ENCODE data around the gene PQBP1. TPM values are rescaled to one million over a fixed set of nuclear protein-coding genes. Genes with fewer than 3 reads are reported as not detected.

The PQBP1 gene
- total RNA-seq, 1 donor from 2014 or later: 25.2 TPM

GRCh38 chrX:48902135-48902534, 4.4 kb downstream of the PQBP1 start:
- no peak for DNase-seq

GRCh38 chrX:48902776-48903175, 5.0 kb downstream of the PQBP1 start:
- DNase-seq: no peak

GRCh38 chrX:48903290-48903689, 5.6 kb downstream of the PQBP1 start:
- no peak for DNase-seq

GRCh38 chrX:48904180-48904579, 6.5 kb downstream of the PQBP1 start:
- DNase-seq: no peak

- DNase-seq: no peak
These were observed 6.9 kb downstream of the PQBP1 start for GRCh38 chrX:48904626-48905025.

- DNase-seq: no peak
These were observed 7.5 kb downstream of the PQBP1 start for GRCh38 chrX:48905090-48905790.

- DNase-seq: no peak
These were observed 10.9 kb downstream of the PQBP1 start for GRCh38 chrX:48908600-48908999.

GRCh38 chrX:48909703-48910294, 12.1 kb downstream of the PQBP1 start:
- DNase-seq: no peak

GRCh38 chrX:48910926-48911411, 13.2 kb downstream of the PQBP1 start:
- DNase-seq: peak; percentile 3

GRCh38 chrX:48911412-48912182, 13.9 kb downstream of the PQBP1 start, which contains the start of gene SLC35A2:
Gene SLC35A2, minus strand, starts transcription at chrX:48911646. Its CDS starts 10 bp downstream, at chrX:48911636.
- peak; percentile 85 for DNase-seq

- DNase-seq: no peak
These were observed 16.1 kb downstream of the PQBP1 start for GRCh38 chrX:48913605-48914366.

- no peak for DNase-seq
These were observed 17.1 kb downstream of the PQBP1 start for GRCh38 chrX:48914593-48915493.

- peak; percentile 93 for DNase-seq
These were observed 19.6 kb downstream of the PQBP1 start for GRCh38 chrX:48917139-48918001.

GRCh38 chrX:48918301-48918642, 20.5 kb downstream of the PQBP1 start:
- DNase-seq: no peak

- DNase-seq: peak; percentile 87
These were observed 21.1 kb downstream of the PQBP1 start, which contains the start of gene PIM2 for GRCh38 chrX:48918643-48919340. Gene PIM2, minus strand, starts transcription at chrX:48919024. Its CDS starts 190 bp downstream, at chrX:48918834.

- DNase-seq: no peak
These were observed 21.7 kb downstream of the PQBP1 start for GRCh38 chrX:48919360-48919841.

- no peak for DNase-seq
These were observed 22.4 kb downstream of the PQBP1 start for GRCh38 chrX:48919947-48920717.

- DNase-seq: no peak
These were observed 23.0 kb downstream of the PQBP1 start for GRCh38 chrX:48920718-48921104.

- no peak for DNase-seq
These were observed 26.0 kb downstream of the PQBP1 start for GRCh38 chrX:48923771-48924170.
